SH-SY5Y (cell line): Measurements from ENCODE around the gene DDC.

Experiments
- GATA2 ChIP-seq: IDR thresholded peaks from 2 replicates; pipeline ENCODE4 v1.6.1; 2011; ENCODE audit warnings: mild to moderate bottlenecking, low read depth, low read length
- GATA3 ChIP-seq: IDR thresholded peaks from 2 replicates; pipeline ENCODE4 v1.6.1; 2011; ENCODE audit warnings: low read depth, mild to moderate bottlenecking, low read length, moderate library complexity

- TF ChIP-seq GATA3 (no peak), GATA2 (no peak)
These were observed 19.7 kb upstream of the DDC start for GRCh38 chr7:50584793-50585408.
